GM20000 (cell line): ENCODE data around the gene MBNL3.

Experiments
- DNase-seq: peaks from one replicate; pipeline ENCODE4 v3.0.0; 2012; ENCODE audit warnings: low spot score
- CTCF ChIP-seq: IDR thresholded peaks from 2 replicates; pipeline ENCODE4 v1.5.1; 2012; ENCODE audit warnings: mild to moderate bottlenecking, control low read depth; ENCODE audit errors: extremely low read depth, missing control alignments

The MBNL3 gene

GRCh38 chrX:132508834-132509233 is 20.0 kb upstream of the MBNL3 start:
- no peak for TF ChIP-seq CTCF
- DNase-seq = no peak

- no peak for DNase-seq
- TF ChIP-seq CTCF = no peak
Measured at GRCh38 chrX:132505116-132505515, 16.3 kb upstream of the MBNL3 start.

GRCh38 chrX:132504417-132504816 is 15.6 kb upstream of the MBNL3 start:
- DNase-seq = no peak
- TF ChIP-seq CTCF = no peak

GRCh38 chrX:132501606-132502005 is 12.8 kb upstream of the MBNL3 start:
- DNase-seq = no peak
- no peak for TF ChIP-seq CTCF

DNA sequence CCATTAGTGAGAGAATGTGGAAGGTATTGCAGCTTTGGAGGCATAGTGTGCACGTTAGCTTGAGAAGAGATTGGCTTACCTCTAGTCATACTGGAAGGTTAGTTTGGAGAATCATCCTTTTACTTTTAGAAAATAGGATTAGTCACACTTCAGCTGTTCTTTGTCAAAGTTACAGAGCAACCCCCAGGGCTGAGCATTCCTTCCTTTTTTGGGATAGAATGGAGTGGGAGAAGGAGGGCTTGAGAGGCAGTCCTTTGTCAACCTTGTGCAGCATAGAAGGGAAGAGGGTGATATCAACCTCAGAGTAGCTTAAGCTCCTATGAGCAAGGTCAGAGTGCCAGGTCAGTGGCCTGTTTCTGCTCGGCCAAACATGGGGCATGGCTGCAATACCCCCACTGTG is 8.6 kb upstream of the MBNL3 start:
- no peak for TF ChIP-seq CTCF

DNA sequence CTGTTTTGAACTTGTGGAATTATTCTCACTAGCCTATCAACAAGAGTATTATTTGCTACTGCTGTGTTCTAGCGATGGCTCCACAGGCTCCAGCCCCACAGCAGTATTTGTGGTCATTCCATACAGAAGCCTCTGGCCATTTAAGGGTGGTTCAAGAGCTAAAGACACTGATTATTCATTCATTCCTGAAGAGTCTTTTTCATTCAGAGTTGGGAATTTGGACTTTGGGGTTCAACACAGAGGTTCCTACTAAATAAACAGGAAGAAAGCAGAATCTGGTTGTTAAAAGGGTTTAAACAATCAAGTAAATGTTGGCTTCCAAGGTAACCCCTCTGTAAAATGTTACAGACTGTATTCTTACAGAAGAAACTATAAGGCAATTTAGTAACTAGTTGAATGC is 4.3 kb upstream of the MBNL3 start:
- DNase-seq = no peak
- no peak for TF ChIP-seq CTCF

More for the DNA sequence above, 8.6 kb upstream of the MBNL3 start:
- DNase-seq = no peak

- no peak for TF ChIP-seq CTCF
- peak; percentile 3 for DNase-seq
Measured at GRCh38 chrX:132491191-132491590, 2.4 kb upstream of the MBNL3 start.
